ENCODE measurements around the gene PIGB. TPM values are rescaled to one million over a fixed set of nuclear protein-coding genes. Genes with fewer than 3 reads are reported as not detected.

Gene PIGB
- polyA plus RNA-seq, 1 donor (not counting 4 experiments of a cell fraction or from before 2014, with no cell fraction given) = 29.1 TPM

DNA sequence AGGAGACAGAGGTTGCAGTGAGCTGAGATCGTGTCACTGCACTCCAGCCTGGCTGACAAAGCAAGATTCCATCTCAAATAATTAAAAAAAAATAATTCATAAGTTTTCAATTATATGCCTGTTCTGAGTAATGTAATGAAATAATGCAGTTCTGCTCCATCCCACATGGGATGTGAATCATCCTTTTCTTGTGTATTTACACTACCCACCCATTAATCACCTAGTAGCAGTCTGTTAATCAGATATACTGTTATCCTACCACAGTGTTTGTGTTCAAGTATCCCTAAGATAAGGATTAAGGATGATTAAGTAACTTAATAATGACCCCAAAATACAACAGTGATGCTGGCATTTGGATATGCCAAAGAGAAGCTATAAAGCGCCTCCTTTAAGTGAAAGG, 38.8 kb downstream of the PIGB start:
- no peak for DNase-seq (ENCODE audit: low read depth, low spot score)

DNA sequence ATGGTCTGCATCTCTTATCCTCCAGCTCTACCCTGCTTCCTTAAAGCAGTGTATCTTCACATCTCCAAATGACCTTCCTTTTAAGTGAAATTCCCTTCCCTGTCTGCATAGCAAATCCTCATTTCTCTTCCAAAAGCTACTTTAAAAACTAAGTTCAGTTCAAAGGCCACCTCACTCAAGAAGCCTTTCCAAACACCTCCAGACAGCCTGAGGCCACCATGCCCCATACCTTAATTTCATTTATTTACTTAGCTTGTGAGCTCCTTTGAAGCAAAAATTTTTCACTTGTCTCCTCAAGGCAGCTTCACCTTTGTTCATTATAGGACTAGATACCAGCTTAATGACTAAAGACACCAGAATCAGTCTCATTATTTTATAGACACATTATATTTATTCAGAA, 39.4 kb downstream of the PIGB start:
- DNase-seq (ENCODE audit: low read depth, low spot score) = no peak
- Histone ChIP-seq H3K9me1 (ENCODE audit: control insufficient read depth, extremely low read depth, insufficient read depth, low read length) (no peaks in the 10 kb centered on the region), H2AFZ (ENCODE audit: control insufficient read depth, low read length) (no peak overlapping the region), H3K27ac (ENCODE audit: control insufficient read depth, insufficient read depth, low read length) (no peak overlapping the region), H3K9ac (ENCODE audit: control insufficient read depth, extremely low read depth, insufficient read depth, low read length) (no peak overlapping the region), H3K79me2 (ENCODE audit: control insufficient read depth, insufficient read depth, low read length) (no peaks in the 10 kb centered on the region), H3K9me3 (ENCODE audit: control insufficient read depth, low read depth, low read length) (no peaks in the 10 kb centered on the region), H3K4me2 (ENCODE audit: control insufficient read depth, extremely low read depth, insufficient read depth, low read depth, low read length) (no peak overlapping the region), H3K36me3 (ENCODE audit: control insufficient read depth in 2 of 2, extremely low read depth in 1 of 2, insufficient read depth in 2 of 2, low read length in 2 of 2) (peaks cover 0 to 3% of the 10 kb centered on the region in 2 experiments), H3K4me3 (ENCODE audit: control insufficient read depth in 2 of 3, extremely low read depth in 1 of 3, insufficient read depth in 2 of 3, low read depth in 1 of 3, low read length in 3 of 3) (no peak overlapping the region), H3K27me3 (ENCODE audit: control insufficient read depth, extremely low read depth, insufficient read depth, low read length) (no peaks in the 10 kb centered on the region), H4K20me1 (ENCODE audit: control insufficient read depth, extremely low read depth, insufficient read depth, low read length) (no peaks in the 10 kb centered on the region), H3K4me1 (ENCODE audit: control insufficient read depth, extremely low read depth, insufficient read depth, low read length) (no peaks in the 10 kb centered on the region)
- no peak for FAIRE-seq
- dilution Hi-C loops (cut with MboI; ENCODE audit: extremely low pct_ligation_motif_present, low sequenced_read_pairs) = no loop called here
- TF ChIP-seq, protein P1, sequence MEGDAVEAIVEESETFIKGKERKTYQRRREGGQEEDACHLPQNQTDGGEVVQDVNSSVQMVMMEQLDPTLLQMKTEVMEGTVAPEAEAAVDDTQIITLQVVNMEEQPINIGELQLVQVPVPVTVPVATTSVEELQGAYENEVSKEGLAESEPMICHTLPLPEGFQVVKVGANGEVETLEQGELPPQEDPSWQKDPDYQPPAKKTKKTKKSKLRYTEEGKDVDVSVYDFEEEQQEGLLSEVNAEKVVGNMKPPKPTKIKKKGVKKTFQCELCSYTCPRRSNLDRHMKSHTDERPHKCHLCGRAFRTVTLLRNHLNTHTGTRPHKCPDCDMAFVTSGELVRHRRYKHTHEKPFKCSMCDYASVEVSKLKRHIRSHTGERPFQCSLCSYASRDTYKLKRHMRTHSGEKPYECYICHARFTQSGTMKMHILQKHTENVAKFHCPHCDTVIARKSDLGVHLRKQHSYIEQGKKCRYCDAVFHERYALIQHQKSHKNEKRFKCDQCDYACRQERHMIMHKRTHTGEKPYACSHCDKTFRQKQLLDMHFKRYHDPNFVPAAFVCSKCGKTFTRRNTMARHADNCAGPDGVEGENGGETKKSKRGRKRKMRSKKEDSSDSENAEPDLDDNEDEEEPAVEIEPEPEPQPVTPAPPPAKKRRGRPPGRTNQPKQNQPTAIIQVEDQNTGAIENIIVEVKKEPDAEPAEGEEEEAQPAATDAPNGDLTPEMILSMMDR (optimal IDR thresholded peaks at IDR 0.05 in 1 of 3, IDR thresholded peaks at IDR 0.05 in 1 of 3, conservative IDR thresholded peaks at IDR 0.05 in 1 of 3; ENCODE audit: extremely low read depth in 1 of 3, insufficient read depth in 2 of 3, low read length in 3 of 3) = no peak
- no peak for TF ChIP-seq EZH2 (IDR thresholded peaks at IDR 0.05; ENCODE audit: low read length)

More for the DNA sequence above, 38.8 kb downstream of the PIGB start:
- Histone ChIP-seq H4K20me1 (ENCODE audit: control insufficient read depth, extremely low read depth, insufficient read depth, low read length) (no peaks in the 10 kb centered on the region), H3K4me3 (ENCODE audit: control insufficient read depth in 2 of 3, extremely low read depth in 1 of 3, insufficient read depth in 2 of 3, low read depth in 1 of 3, low read length in 3 of 3) (no peak overlapping the region), H3K79me2 (ENCODE audit: control insufficient read depth, insufficient read depth, low read length) (no peaks in the 10 kb centered on the region), H2AFZ (ENCODE audit: control insufficient read depth, low read length) (no peak overlapping the region), H3K4me1 (ENCODE audit: control insufficient read depth, extremely low read depth, insufficient read depth, low read length) (no peaks in the 10 kb centered on the region), H3K9me3 (ENCODE audit: control insufficient read depth, low read depth, low read length) (no peaks in the 10 kb centered on the region), H3K36me3 (ENCODE audit: control insufficient read depth in 2 of 2, extremely low read depth in 1 of 2, insufficient read depth in 2 of 2, low read length in 2 of 2) (peaks cover 0 to 3% of the 10 kb centered on the region in 2 experiments), H3K27ac (ENCODE audit: control insufficient read depth, insufficient read depth, low read length) (no peak overlapping the region), H3K27me3 (ENCODE audit: control insufficient read depth, extremely low read depth, insufficient read depth, low read length) (no peaks in the 10 kb centered on the region), H3K9me1 (ENCODE audit: control insufficient read depth, extremely low read depth, insufficient read depth, low read length) (no peaks in the 10 kb centered on the region), H3K9ac (ENCODE audit: control insufficient read depth, extremely low read depth, insufficient read depth, low read length) (no peak overlapping the region), H3K4me2 (ENCODE audit: control insufficient read depth, extremely low read depth, insufficient read depth, low read depth, low read length) (no peak overlapping the region)
- FAIRE-seq = no peak
- TF ChIP-seq, protein P1 (optimal IDR thresholded peaks at IDR 0.05 in 1 of 3, IDR thresholded peaks at IDR 0.05 in 1 of 3, conservative IDR thresholded peaks at IDR 0.05 in 1 of 3; ENCODE audit: extremely low read depth in 1 of 3, insufficient read depth in 2 of 3, low read length in 3 of 3) = no peak
- TF ChIP-seq EZH2 (IDR thresholded peaks at IDR 0.05; ENCODE audit: low read length) = no peak
- dilution Hi-C loops (cut with MboI; ENCODE audit: extremely low pct_ligation_motif_present, low sequenced_read_pairs) = no loop called here
